Measurements from ENCODE around the gene PRRC2A.

GRCh38 chr6:31639043-31639442 is 18.5 kb downstream of the PRRC2A start:
- TF ChIP-seq, protein P1, sequence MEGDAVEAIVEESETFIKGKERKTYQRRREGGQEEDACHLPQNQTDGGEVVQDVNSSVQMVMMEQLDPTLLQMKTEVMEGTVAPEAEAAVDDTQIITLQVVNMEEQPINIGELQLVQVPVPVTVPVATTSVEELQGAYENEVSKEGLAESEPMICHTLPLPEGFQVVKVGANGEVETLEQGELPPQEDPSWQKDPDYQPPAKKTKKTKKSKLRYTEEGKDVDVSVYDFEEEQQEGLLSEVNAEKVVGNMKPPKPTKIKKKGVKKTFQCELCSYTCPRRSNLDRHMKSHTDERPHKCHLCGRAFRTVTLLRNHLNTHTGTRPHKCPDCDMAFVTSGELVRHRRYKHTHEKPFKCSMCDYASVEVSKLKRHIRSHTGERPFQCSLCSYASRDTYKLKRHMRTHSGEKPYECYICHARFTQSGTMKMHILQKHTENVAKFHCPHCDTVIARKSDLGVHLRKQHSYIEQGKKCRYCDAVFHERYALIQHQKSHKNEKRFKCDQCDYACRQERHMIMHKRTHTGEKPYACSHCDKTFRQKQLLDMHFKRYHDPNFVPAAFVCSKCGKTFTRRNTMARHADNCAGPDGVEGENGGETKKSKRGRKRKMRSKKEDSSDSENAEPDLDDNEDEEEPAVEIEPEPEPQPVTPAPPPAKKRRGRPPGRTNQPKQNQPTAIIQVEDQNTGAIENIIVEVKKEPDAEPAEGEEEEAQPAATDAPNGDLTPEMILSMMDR (IDR thresholded peaks at IDR 0.05): no peak
- no peak for TF ChIP-seq POLR2A (IDR thresholded peaks at IDR 0.05)

All from lower leg skin (tissue), 3 donors.